K562 treated with DMSO at 1 percent for 4 hours (cell line): ENCODE results near the gene PPP1R11. TPM values are rescaled to one million over a fixed set of nuclear protein-coding genes. Genes with fewer than 3 reads are reported as not detected.

Experiments used
- total RNA-seq: library from RNA; unstranded; fragments of 300-600 nt; gene quantifications from 2 replicates; pipeline ENCODE4 v1.2.3, GENCODE V29; 2022; ENCODE audit not compliant: insufficient read depth

The PPP1R11 gene, protein sequence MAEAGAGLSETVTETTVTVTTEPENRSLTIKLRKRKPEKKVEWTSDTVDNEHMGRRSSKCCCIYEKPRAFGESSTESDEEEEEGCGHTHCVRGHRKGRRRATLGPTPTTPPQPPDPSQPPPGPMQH
- total RNA-seq, result 32.6 and 37.5 TPM in 2 replicates

GRCh38 chr6:30066577-30067459 is at the start of gene PPP1R11:
TSS of gene PPP1R11 (plus strand) at chr6:30067198. CDS start at chr6:30067411, 213 bp downstream.

GRCh38 chr6:30061092-30061857 is 5.7 kb upstream of the PPP1R11 start, which contains the start of gene POLR1H:
TSS of gene POLR1H (plus strand) at chr6:30061265. CDS start at chr6:30061525, 260 bp downstream.

GRCh38 chr6:30075094-30075789 is 8.2 kb downstream of the PPP1R11 start, which contains the start of gene RNF39:
TSS of gene RNF39 (minus strand) at chr6:30075769. CDS start at chr6:30075585, 184 bp downstream.

DNA sequence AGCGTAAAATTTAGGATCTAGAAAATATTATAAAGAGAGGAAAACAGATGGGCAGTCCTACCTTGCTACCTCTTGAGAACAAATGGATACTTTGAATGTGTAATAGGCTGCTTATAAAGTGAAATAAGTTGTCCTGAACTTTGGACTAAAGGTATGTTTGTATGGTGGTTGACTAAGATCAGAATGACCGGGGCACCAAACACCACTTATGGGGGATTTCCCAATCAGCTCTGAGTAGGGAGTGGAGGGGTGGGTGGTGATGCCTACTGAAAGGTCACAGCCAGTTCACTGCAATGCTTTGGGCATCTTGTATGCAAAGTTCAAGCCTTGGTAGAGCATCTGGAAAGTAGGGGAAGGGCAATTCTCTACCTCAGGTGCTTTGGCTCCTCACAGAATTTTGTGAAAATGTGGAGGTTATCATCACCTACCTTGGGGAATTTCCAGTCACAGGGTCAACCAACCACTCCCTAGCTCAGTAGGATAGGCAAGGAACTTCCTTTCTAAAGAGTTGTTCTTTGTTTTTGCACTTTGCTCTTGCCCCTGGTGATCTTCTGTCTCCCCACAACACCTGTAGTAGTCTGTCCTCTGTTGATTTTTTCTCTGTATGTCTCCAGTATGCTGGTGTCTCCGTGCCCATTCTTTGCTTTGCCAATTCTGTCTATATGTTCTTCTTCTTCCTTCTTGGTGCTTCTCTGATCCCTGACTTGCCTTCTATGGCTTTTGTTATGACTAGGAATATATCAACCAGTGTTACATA is 46.2 kb downstream of the PPP1R11 start, which contains the start of gene TRIM31:
TRIM31 (minus strand) TSS at position 88 of the 757 bp plus-strand sequence. CDS start 285 bp downstream, outside the sequence.

Other genes starting within 250 kb of the PPP1R11 start
- gene HLA-G, start 239.4 kb upstream of the PPP1R11 start, total RNA-seq, result not detected in 2 replicates
- not detected in 2 replicates for gene HLA-A, start 124.7 kb upstream of the PPP1R11 start, total RNA-seq
- gene POLR1H, start 5.9 kb upstream of the PPP1R11 start, total RNA-seq, result 73.6 and 77.7 TPM in 2 replicates
- gene RNF39, start 8.6 kb downstream of the PPP1R11 start, total RNA-seq, result 2.3 and 3.7 TPM in 2 replicates
- not detected in 2 replicates for gene TRIM31, start 45.9 kb downstream of the PPP1R11 start, total RNA-seq
- gene TRIM40, start 68.9 kb downstream of the PPP1R11 start, total RNA-seq, result not detected in 2 replicates
- not detected in 2 replicates for gene TRIM10, start 94.0 kb downstream of the PPP1R11 start, total RNA-seq
- gene TRIM15, start 96.3 kb downstream of the PPP1R11 start, total RNA-seq, result not detected in 2 replicates
- 6.4 and 8.7 TPM in 2 replicates for gene TRIM26, start 146.2 kb downstream of the PPP1R11 start, total RNA-seq